ENCODE measurements around the gene GAS7.
A peak's percentile ranks its signal among the peaks of the same experiment; 100 is the strongest.

Gene GAS7

DNA sequence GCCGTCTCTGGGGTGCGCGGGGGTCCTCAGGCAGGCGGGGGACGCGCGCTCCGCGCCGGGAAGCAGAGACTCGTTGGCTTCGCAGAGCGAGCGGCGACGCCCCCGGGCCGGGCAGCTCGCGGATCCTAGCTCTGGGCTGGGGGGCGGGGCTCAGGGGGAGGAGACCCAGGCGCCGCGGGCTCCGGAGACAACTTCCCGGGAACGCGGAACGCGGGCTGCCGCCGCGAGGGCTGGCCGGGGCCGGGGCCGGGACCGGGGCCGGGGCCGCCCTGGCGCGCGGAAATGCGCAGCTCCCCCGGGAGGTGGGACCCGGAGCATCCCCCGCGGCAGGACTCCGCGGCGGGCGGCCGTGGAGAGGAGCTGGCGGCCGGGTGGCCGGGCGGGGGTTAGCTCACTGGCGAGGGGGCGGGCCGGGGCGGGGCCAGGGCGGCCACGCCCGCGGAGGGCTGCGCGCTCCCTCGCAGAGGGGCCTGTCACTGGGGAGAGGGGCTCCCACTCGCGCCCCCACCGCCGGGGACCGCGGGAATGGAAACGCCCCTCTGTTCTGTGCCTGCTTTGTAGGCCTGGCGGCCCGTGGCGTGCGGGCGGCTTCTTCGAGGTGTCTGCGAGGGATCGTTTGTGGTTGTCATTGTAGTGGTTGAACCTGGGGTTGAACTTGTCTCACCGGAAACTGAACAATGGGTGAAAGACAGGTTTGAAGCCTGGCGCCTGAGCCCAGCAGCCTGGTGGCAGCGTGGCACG lies at the start of gene GAS7:
GAS7 (minus strand) TSS at position 98 of the 741 bp plus-strand sequence.
- peak; percentile 22 for DNase-seq (ENCODE audit: low read depth)

DNA sequence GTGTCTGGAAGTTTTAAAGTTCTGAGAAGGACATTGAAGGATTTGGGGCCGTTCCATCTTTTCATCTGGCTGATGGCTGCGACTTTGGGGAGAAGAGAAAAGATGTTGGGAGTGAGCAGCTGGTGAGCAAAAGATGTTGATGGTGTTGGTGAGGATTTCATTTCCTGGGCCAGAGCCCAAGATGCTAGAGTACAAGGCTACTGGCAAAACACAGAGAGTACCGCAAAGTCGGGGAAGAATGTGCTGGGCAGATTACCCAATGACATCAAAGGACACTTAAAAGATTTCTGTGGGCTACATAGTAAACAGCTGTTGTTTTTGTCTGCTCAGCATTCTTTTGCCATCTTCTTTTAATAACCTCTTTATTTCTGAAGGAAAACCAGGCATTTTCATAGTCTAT lies 49.4 kb upstream of the GAS7 start:
- DNase-seq (ENCODE audit: low read depth) = no peak

DNA sequence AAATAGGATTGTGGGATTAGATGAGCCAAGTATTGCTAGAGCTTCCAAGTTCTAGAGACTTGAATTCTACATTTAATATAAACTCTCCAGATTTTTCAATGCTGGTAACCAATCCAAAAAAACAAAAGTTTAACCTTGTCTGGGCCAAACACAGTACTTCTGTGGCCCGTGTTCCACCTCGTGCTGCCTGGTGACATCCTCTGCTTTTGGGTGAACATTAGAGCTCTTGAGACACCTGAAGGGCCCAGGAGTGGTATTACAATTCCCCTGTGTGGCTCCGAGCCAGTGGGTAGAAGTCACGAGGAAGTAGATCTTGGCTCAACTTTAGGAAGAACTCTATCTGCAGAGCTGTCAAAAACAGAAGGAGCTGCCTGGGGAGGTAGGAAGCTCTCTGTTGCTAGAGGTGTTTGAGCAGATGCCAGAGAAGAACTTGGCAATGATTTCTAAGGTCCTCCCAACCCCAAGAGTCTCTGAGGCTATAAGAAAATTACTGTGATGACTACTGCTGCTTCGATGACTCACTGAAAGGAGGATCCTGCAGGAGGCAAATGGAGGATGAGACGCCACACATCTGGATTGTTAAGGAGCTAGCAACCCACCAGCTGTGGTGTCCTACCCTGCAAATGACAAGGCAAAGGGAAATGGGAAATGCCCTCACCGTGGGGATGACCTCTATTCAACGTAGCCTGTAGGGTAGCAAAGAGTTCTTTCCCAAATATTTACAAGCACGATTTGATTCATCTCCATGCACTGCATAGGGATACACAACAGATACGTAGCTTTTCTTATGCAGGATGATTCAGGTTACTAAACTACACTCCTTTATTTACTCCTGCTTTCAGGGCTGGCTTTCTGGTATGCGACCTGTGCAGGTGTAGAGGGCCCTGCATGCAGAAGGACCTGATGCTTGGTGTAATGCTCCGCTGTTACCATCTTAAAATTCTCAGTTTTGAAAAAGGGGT lies 45.8 kb upstream of the GAS7 start:
- DNase-seq (ENCODE audit: low read depth) = peak; percentile 3

DNA sequence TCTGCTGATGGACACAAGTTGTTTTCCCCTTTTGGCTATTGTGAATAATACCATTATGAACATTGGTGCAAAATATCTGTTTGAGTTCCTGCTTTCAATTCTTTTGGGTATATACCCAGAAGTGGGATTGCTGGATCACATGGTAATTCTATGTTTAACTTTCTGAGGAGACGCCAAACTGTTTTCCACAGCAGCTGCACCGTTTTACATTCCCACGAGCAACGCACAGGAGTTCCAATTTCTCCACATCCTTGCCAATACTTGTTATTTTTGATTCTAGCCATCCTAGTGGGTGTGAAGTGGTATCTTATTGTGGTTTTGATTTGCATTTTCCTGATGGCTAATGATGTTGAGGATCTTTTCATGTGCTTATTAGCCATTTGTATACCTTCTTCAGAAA lies 43.4 kb upstream of the GAS7 start:
- DNase-seq (ENCODE audit: low read depth) = no peak

DNA sequence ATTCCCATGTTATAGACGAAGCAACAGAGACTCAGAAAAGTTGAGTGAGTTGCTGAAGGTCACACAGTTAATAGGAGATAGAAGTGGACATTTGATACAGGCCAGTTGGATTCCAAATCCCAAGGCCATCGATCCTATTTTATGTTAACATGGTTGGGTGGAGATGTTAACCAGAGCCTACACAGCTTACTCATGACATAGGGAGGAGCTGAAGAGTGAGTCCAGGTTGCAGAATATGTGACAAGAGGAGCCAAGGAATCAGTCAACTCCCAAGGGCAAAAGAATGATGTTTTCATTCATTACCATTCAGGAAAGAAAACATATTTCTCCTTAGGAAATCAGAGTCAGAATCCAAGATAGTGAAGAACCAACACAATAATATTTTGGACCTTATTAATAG lies 40.3 kb upstream of the GAS7 start:
- no peak for DNase-seq (ENCODE audit: low read depth)

DNA sequence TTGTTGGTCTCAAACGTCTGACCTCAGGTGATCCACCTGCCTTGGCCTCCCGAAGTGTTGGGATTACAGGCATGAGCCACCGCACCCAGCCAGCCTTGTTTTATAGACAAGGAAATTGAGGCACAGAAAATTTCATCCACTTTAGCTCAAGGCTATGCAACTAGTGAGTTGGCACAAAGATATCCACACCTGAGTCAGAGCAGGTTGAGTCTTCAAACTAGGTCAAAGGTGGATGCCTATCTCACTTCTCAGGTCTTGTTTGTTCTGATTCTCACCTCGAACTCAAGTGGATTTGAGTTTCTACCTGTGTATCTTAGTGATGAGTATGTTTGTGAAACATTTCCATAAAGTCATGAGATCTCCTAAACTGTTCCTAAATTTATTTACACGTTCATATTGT lies 35.6 kb upstream of the GAS7 start:
- DNase-seq (ENCODE audit: low read depth) = no peak

DNA sequence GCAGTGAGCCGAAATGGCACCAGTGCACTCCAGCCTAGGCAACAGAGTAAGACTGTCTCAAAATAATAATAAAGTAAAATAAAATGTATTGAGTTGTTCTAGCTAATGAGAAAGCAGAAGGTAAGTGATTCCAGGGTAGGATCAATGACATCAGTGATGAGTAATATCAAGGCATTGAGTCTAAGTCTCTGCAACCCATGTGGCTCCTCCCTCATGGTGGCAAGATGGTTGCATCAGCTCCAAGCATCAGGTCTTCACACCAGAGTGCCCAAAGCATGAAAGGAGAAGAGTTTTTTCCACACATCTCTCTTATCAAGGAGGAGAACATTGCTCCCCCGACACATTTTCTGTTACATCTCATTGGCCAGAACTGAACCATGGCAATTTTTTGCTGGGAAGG lies 34.8 kb upstream of the GAS7 start:
- no peak for DNase-seq (ENCODE audit: low read depth)

DNA sequence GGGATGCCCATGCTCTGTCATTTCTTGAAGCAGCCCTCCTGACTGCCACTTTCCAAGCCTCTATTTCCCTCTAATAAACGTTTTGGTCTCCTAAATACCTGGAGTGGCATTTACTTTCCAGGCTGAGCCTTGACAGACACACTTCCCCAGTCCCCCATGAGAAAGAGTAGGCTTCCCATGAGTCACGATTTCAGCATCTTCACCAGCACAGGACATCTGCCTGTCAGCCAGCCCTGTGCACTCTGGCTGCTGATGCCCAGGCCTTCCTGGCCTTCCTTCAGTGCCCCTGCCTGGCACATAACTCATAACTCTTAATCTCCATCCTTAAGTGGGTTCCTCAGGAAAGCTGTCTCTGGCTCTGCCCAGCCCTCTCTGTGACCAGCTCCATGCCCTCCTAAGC lies 30.8 kb upstream of the GAS7 start:
- no peak for DNase-seq (ENCODE audit: low read depth)

DNA sequence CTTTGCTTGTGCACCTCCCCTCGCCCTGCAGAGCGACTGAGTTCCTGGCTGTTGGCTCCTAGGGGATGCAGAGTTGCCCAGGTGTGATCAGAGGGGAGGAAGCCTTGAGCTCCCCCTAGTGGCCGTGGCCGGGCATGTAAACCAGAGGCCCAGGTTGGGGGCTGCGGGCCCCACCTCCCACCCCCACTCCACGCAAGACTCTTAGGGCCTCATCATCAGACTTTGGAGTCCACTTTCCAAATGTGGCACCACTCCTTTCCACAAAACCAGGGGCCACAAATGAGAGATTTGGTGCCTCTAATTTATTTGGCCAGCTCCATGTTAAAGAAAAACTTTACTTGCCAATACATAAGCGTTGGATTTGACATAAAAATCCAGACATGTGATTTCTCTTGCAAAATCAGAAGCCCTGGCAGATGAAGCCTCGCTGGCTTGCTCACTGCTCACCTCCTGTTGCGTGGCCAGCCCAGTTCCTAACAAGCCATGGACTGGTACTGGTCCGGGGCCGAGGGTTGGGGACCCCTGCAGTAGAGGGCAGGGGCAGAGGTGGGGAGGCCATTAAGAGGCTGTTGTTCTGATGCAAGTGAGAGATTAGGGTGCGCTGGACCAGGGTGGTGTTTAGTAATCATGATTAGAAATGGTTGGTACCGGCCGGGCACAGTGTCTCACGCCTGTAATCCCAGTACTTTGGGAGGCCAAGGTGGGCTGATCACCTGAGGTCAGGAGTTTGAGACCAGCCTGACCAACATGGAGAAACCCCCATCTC lies 28.7 kb upstream of the GAS7 start:
- peak; percentile 29 for DNase-seq (ENCODE audit: low read depth)

DNA sequence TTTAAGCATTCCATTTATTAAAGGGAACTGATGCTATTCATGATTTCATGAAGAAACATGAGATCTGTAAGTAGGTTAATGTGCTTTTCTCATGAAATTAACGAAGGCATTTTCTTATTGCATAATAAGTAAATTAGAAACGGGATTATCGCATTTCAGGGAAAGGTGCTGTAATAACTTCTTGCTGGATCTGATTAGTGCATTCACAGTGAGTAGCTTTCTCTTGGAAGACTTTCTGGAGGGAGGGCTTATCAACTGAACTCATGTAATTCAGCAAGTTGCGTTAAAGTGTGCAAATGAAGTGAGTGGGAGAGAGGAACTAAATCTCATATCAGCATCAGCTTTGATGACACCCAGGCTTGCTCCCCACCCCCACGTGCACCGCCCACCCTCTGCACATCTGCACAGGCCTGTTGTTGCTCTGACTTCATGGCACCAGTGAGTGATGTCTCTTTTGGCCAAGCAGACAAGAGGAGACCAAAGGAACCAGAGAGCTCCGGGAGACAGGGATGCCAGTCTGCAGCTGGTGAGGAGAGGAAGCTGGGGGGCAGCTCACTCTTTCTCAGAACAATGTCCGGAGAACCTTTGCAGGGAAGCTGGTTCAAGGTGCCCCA lies 26.3 kb upstream of the GAS7 start:
- DNase-seq (ENCODE audit: low read depth) = no peak

DNA sequence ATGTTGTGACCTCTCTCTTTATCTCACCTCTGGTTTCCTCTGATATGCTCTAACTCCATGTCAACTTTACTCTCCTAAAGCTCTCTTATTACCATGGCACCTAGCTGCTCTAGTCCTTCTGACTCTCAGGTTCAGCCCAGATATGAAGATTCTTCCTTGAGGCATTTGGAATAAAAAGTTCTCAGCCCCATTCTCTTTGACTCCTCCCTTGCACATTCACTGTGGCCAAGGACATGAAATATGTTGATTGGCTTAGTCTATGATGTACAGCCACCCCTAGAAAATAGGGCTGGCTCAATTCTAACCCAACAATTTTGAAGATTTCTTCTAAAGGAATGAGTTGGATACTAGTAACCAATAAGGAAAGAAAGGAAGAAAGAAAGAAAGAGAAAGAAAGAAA lies 20.8 kb upstream of the GAS7 start:
- DNase-seq (ENCODE audit: low read depth) = no peak

DNA sequence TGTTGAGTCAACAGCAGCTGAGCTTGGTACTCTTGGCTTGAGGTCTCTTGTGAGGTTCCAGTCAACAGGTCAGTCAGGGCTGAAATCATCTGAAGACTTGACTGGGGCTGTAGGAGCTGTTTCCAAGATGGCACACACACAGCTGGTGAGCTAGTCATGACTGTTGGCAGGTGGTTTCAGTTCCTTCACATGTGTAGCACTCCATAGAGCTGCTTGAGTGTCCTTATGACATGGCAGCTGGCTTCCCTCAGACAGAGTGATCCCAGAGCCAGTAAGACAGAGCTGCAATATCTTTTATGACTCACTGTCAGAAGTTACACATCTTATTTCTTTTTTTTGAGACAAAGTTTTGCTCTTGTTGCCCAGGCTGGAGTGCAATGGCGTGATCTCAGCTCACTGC lies 19.5 kb upstream of the GAS7 start:
- no peak for DNase-seq (ENCODE audit: low read depth)

DNA sequence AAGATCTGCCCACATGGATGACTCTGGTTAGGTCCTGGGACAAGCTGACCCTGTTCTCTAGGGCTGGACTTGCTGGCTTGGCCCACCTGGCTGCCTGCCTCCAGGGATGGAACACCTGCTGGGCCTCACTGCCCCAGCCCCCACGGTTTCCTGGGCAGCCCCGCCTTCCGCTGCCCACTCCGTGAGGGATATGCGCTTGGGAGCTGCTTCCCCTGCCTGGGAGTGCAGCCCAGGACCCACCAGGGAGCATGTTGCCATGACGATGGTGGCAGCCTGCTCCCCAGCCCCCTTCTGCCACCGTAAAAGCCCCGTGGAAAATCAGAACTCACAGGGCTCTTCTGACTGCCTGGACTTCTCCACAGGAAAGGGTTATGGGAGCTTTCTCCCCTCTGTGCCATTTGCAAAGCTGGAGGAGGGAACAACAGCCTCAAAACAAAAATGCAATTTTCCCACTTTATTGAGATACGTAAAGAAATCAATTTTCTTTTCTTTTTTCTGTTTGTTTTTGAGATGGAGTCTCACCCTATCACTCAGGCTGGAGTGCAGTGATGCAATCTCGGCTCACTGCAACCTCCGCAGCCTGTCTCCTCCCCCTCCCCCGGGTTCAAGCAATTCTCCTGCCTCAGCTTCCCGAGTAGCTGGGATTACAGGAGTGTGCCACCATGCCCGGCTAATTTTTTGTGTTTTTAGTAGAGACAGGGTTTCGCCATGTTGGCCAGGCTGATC lies 18.0 kb upstream of the GAS7 start:
- no peak for DNase-seq (ENCODE audit: low read depth)

DNA sequence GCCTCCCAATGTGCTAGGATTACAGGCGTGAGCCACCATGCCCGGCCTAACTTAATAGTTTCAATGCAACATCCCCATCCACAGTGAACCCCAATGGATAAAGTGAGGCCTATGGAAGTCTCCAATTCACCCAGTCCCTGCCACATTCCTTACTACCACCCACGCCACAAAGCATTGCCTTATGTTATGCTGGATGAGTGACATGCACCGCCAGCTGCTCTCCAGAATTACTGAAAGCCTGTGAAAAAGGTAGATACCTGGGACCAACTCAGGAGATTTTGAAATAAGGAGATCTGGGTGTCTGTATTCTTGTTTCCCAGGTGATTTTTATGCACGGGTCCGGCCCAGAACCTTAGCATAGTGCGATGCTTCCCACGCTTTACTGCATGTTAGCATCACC lies 16.9 kb upstream of the GAS7 start:
- no peak for DNase-seq (ENCODE audit: low read depth)

DNA sequence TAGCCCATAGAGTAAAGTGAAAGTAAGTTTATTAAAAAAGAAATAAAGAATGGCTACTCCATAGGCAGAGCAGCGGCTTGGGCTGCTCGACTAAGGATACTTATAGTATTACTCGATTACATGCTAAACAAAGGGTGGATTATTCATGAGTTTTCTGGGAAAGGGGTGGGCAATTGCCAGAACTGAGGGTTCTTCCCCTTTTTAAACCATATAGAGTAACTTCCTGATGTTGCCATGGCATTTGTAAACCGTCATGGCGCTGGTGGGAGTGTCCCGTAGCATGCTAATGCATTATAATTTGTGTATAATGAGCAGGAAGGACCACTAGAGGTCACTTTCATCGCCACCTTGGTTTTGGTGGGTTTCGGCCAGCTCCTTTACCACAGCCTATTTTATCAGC lies 13.3 kb upstream of the GAS7 start:
- no peak for DNase-seq (ENCODE audit: low read depth)

DNA sequence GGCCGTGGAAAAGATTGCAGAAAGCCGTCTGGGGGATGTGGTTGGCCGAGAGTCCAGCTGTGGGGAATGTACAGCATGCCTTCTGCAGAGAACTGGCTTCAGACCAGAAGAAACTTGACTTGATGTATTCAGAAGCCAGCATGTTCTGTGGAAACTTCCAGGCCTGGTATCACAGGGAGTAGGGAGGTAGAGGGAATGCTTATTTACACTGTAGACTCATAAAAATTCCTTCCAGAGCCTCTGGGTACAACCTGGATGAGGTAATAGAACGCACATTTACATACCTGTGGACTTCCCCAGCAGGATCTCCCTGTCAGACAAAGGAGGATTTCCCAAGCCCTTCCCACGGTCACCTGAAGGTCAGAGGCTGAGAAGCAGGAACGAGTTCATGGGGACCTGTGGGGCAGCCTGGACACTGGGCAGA lies 11.8 kb upstream of the GAS7 start:
- peak; percentile 5 for DNase-seq (ENCODE audit: low read depth)

DNA sequence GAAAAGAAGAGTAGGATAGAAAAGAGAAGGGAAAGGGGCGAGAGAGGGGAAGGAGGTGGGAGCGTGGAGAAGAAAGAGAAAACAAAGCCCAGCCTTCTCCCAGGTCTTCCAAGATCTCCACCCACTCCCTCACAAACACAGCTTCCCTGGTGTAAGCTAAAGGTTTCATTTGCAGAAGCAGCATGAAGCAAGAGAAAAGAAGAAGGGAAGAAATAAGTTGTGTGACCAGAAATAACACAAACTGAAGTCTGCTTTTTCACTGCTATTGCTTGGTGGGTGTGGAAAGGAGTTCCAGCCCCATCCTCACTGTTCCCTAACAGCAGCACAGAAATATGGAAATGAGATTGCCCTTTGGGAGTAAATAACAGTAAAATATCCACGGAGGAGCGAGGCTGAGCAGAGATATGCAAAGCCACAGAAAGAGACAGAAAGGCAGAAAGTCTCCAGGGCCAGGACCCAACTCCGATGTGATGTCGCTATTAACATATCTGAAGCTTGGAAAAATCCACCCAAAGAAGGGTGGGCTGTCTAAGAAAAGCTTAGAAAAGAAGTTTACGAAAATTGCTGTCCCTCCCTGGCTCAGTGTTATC lies 10.3 kb upstream of the GAS7 start:
- DNase-seq (ENCODE audit: low read depth) = no peak

DNA sequence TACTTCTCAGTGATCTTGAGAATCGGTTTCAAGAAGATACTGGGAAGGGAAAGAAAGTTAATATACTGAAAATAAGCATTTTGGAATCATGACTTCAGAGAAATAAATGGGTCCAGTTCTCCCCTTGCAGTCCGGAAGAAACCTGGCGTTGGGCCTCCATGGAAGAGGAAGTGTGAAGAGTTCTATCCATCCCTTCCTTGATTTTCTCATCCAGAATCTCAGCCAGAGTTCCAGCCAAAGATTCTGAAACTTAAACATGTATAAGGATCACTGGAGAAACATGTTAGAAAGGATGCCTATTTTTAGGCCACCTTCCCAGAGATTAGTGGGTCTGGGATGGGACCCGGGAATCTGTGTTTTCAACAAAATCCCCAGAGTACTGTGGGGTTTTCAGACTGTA lies 8.7 kb upstream of the GAS7 start:
- DNase-seq (ENCODE audit: low read depth) = no peak

DNA sequence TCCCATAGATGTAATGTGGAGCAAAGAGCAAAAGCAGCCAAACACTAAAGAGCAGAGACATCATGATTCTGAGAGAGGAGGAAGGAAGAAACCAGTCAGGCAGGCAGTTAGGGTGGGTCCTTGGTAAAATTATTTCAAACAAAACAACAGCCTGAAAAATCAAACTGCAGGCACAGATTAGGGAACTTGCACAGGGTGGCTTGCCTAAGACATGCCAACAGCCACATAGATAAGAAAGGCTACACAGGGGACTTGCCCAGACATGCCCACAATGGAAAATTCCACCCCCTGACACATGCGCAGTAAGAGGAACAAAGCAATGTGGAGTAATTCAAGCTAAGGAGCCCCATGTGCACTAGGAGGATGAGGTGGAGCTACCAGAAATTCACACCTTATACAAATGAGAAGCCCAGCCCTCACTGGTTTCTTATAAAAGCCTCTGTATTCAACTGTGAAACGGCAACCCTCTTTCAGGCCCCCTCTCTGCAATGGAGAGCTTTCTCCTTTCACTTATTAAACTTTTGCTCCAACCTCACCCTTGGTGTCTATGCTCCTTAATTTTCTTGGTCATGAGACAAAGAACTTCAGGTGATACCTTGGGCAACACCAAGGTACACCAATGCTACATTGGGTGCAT lies 7.3 kb upstream of the GAS7 start:
- DNase-seq (ENCODE audit: low read depth) = no peak

DNA sequence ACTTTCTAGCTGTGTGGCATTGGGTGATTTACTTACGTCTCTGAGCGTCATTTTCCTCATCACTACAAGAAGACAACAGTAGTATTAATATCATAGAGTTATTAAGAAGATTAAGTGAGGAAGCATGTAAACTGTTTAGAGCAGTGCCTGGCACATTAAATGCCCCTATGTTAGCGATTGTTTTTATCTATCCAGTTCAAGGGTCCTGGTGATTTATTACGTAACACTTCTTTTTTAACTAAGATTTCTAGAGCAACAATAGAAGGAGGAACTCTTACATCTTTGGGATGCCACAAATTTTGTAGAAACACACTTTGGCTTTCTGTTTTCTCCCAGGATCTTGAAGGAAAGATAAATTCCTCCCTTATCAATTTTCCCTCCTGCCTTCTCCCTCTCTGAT lies 3.3 kb upstream of the GAS7 start:
- no peak for DNase-seq (ENCODE audit: low read depth)

DNA sequence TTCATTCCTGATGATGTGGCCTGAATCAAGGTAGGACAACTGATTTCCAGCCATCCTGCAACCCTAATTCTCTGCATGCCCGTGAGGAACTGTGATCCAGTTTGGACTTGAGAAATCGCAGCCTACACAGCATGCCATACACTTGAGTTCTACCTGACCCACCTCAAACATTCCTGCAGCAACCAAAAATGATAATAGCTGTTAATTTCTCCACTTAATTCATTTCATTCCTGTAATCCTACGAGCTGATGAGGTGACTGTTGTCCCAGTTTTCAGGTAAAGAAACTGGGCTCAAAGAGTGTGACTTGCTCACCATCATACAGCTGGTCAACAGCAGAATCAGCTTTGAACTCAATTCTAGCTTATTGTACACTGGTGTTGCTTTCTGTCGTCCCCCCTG lies 2.2 kb upstream of the GAS7 start:
- no peak for DNase-seq (ENCODE audit: low read depth)
